OCI-LY1 (cell line): Measurements from ENCODE around the gene CCDC181.

Experiments used
- H2AFZ ChIP-seq: fragments of 200-600 bp; sonication (generic), shearing (Covaris generic); 2 replicates; pipeline ENCODE4 v1.6.0; 2014; ENCODE audit warnings: antibody characterized with exemption, mild to moderate bottlenecking, low read length
- H3F3A ChIP-seq: fragments of 200-600 bp; sonication (generic), shearing (Covaris generic); 2 replicates; pipeline ENCODE4 v1.6.0; 2014; ENCODE audit warnings: mild to moderate bottlenecking, antibody characterized with exemption, low read length, moderate library complexity; ENCODE audit not compliant: insufficient read depth
- H3K27ac ChIP-seq: fragments of 200-600 bp; sonication (generic); 2 replicates; pipeline ENCODE4 v1.5.1; 2014; ENCODE audit warnings: low read length, mixed run types, mild to moderate bottlenecking, low read depth; ENCODE audit not compliant: poor library complexity, severe bottlenecking
- H3K27me3 ChIP-seq: fragments of 200-600 bp; sonication (generic); 2 replicates; pipeline ENCODE4 v1.6.0; 2014; ENCODE audit warnings: antibody characterized with exemption, mild to moderate bottlenecking, low read length, moderate library complexity; ENCODE audit not compliant: insufficient read depth
- H3K36me3 ChIP-seq: fragments of 200-600 bp; sonication (generic); 2 replicates; pipeline ENCODE4 v1.6.1; 2014; ENCODE audit warnings: mild to moderate bottlenecking, antibody characterized with exemption, low read length, moderate library complexity, mixed read lengths; ENCODE audit not compliant: insufficient read depth
- H3K4me1 ChIP-seq: fragments of 200-600 bp; sonication (generic); 2 replicates; pipeline ENCODE4 v1.5.1; 2014; ENCODE audit warnings: mild to moderate bottlenecking, low read length, moderate library complexity; ENCODE audit not compliant: insufficient read depth, severe bottlenecking
- H3K4me2 ChIP-seq: fragments of 200-600 bp; sonication (generic), shearing (Covaris generic); 2 replicates; pipeline ENCODE4 v1.6.1; 2014; ENCODE audit warnings: low read length
- H3K4me3 ChIP-seq: fragments of 200-600 bp; sonication (generic); 2 replicates; pipeline ENCODE4 v1.5.1; 2014; ENCODE audit warnings: low read length, low read depth, mild to moderate bottlenecking, mixed read lengths; ENCODE audit not compliant: poor library complexity, severe bottlenecking
- H3K79me2 ChIP-seq: fragments of 200-600 bp; shearing (Covaris generic); 2 replicates; pipeline ENCODE4 v1.6.1; 2016; ENCODE audit warnings: mixed run types, low read length, mixed read lengths; ENCODE audit not compliant: insufficient read depth
- H3K9ac ChIP-seq: fragments of 200-600 bp; sonication (generic), shearing (Covaris generic); 2 replicates; pipeline ENCODE4 v1.6.1; 2014; ENCODE audit warnings: mild to moderate bottlenecking, low read length, mixed read lengths
- H3K9me2 ChIP-seq: fragments of 200-600 bp; sonication (generic), shearing (Covaris generic); 2 replicates; pipeline ENCODE4 v1.6.1; 2014; ENCODE audit warnings: low read depth, mild to moderate bottlenecking, low read length, mixed read lengths
- H3K9me3 ChIP-seq: fragments of 200-600 bp; shearing (Covaris generic); 2 replicates; pipeline ENCODE4 v1.6.1; 2014; ENCODE audit warnings: low read length, mixed read lengths
- H4K20me1 ChIP-seq: fragments of 200-600 bp; sonication (generic), shearing (Covaris generic); 2 replicates; pipeline ENCODE4 v1.6.0; 2016; ENCODE audit warnings: mild to moderate bottlenecking, low read length; ENCODE audit not compliant: insufficient read depth
- EZH2 ChIP-seq: fragments of 200-600 bp; sonication (generic), shearing (Covaris generic); IDR thresholded peaks from 2 replicates; pipeline ENCODE4 v1.8.0; 2017; ENCODE audit warnings: borderline replicate concordance, mixed run types, mild to moderate bottlenecking, antibody characterized with exemption, low read length, moderate library complexity, mixed read lengths
- TF ChIP-seq, protein P1 (sequence below): fragments of 200-600 bp; sonication (generic), shearing (Covaris generic); IDR thresholded peaks from 2 replicates; pipeline ENCODE4 v1.5.1; 2017; ENCODE audit warnings: mild to moderate bottlenecking, antibody characterized with exemption, low read length, moderate library complexity, mixed read lengths

The CCDC181 gene

DNA sequence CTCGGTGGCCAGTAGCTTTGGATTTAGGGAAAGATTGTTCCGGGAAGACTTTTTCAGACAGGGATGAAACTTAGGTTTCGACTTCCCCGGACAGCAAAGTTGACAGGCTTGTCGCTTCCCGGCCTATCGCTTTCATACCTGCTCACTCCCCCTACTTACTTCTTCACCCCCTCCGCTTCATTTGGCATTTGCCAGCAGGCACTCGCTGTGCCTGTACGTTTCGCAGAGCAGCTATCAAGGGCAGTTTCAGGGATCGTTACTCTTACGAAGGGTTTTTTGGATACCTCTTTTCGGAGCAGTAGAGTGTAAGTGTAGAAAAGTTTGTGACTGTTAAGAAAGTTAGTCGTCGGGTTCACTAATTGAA lies 58.9 kb downstream of the CCDC181 start:
- H3K4me1 ChIP-seq = peaks cover 34% of the 10 kb centered on the region
- peak overlapping the region; percentile 90 for H3K9ac ChIP-seq
- peaks cover 15% of the 10 kb centered on the region for H3K79me2 ChIP-seq
- H3K9me2 ChIP-seq = no peaks in the 10 kb centered on the region
- peak overlapping the region; percentile 90 for H3K4me3 ChIP-seq
- H2AFZ ChIP-seq = no peak overlapping the region
- H3F3A ChIP-seq = no peaks in the 10 kb centered on the region
- no peaks in the 10 kb centered on the region for H4K20me1 ChIP-seq
- peak overlapping the region; percentile 86 for H3K4me2 ChIP-seq
- peak overlapping the region; percentile 74 for H3K27ac ChIP-seq
- TF ChIP-seq, protein P1, sequence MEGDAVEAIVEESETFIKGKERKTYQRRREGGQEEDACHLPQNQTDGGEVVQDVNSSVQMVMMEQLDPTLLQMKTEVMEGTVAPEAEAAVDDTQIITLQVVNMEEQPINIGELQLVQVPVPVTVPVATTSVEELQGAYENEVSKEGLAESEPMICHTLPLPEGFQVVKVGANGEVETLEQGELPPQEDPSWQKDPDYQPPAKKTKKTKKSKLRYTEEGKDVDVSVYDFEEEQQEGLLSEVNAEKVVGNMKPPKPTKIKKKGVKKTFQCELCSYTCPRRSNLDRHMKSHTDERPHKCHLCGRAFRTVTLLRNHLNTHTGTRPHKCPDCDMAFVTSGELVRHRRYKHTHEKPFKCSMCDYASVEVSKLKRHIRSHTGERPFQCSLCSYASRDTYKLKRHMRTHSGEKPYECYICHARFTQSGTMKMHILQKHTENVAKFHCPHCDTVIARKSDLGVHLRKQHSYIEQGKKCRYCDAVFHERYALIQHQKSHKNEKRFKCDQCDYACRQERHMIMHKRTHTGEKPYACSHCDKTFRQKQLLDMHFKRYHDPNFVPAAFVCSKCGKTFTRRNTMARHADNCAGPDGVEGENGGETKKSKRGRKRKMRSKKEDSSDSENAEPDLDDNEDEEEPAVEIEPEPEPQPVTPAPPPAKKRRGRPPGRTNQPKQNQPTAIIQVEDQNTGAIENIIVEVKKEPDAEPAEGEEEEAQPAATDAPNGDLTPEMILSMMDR = no peak
- no peak for TF ChIP-seq EZH2
- H3K36me3 ChIP-seq = peaks cover 18% of the 10 kb centered on the region; the same call in 1 of the 2 replicates
- H3K9me3 ChIP-seq = no peaks in the 10 kb centered on the region
- no peaks in the 10 kb centered on the region for H3K27me3 ChIP-seq

DNA sequence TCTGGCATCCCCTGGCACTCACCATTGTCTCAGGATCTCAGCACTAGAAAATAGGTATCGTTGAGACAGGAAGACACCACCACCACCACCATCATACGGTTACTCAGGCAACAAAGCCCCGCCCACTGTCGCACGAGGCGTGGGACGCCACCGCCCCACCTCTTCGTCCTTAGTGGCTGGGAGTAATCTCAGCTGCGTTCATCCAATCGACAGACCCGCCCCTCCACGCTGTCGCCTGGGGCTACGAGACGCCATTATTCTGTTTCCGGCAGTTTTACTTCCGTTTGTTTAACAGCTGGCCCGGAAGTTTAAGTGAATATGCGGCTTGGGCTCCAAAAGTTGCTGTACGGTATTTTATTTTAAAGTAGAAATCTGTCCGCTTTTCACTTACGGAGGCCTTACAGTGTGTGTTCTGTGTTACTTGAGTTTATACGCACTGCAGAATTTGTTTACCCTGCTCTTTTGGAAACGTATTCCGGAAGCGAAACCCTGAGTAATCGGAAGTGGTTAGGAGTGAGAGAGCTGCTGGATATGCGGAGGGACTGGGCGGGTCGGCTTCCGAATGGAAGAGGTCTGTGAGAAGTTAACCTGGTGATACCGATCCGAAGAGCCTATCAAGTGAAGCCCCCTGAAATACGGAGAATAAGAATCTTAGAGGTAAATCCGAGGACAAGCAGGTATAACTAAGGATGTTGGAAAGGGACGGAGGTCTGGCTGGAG lies 59.4 kb downstream of the CCDC181 start, which contains the start of the genes BLZF1 and NME7:
Gene BLZF1, plus strand, starts transcription at position 510 of the 720 bp plus-strand sequence. CDS start 1,328 bp downstream, outside the sequence.
Gene NME7, minus strand, starts transcription at position 112 of the 720 bp plus-strand sequence. Its CDS starts 87 bp downstream, at position 25.
- Histone ChIP-seq H3K27me3 (no peaks in the 10 kb centered on the region), H3K9me2 (no peaks in the 10 kb centered on the region), H3K9me3 (no peaks in the 10 kb centered on the region), H3K27ac (peak within 1 kb of the TSS; percentile 74), H3K4me3 (peak within 1 kb of the TSS; percentile 90), H3K36me3 (peaks cover 18% of the 10 kb centered on the region; the same call in 1 of the 2 replicates), H3K4me1 (peaks cover 34% of the 10 kb centered on the region), H3F3A (no peaks in the 10 kb centered on the region), H2AFZ (peak within 1 kb of the TSS; percentile 42; the same call in 1 of the 2 replicates), H4K20me1 (no peaks in the 10 kb centered on the region), H3K79me2 (peaks cover 15% of the 10 kb centered on the region), H3K9ac (peak within 1 kb of the TSS; percentile 90), H3K4me2 (peak within 1 kb of the TSS; percentile 86)
- TF ChIP-seq EZH2 = no peak
- TF ChIP-seq, protein P1 = no peak

DNA sequence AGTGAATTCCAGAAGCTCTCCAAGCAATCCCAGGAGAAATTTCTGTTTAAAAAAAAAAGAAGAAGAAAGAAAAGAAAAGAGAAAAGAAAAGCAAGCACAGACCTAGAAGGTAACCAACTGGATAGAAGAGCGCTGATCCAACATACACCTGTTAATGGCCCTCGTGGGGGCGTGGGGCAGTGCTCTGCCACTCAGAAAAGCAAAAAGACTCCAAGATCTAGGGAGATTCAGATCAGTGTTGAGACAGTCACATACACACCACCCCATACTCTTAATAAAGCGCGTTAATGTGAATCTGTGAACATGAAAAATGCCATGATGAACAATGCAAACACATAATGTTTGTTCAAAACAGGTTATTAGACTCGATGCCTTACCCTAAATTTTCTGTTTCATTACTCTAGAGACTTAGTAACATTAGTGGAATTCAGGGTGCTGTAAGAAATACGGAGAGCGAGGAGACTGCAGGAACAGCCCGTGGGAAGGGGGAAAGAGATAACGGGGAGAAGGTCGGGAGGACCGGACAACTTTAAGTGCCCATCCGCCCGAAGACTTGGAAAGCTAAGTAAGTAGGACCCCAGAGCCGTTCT lies 60.1 kb downstream of the CCDC181 start:
- Histone ChIP-seq H3K36me3 (peaks cover 18% of the 10 kb centered on the region; the same call in 1 of the 2 replicates), H3K27me3 (no peaks in the 10 kb centered on the region), H3K9ac (peak overlapping the region; percentile 66), H3K4me1 (peaks cover 34% of the 10 kb centered on the region), H3K9me3 (no peaks in the 10 kb centered on the region), H3K4me3 (peak overlapping the region; percentile 90), H3F3A (no peaks in the 10 kb centered on the region), H3K4me2 (peak overlapping the region; percentile 86), H3K9me2 (no peaks in the 10 kb centered on the region), H4K20me1 (no peaks in the 10 kb centered on the region), H3K27ac (no peak overlapping the region), H3K79me2 (peaks cover 15% of the 10 kb centered on the region), H2AFZ (peak overlapping the region; percentile 42; the same call in 1 of the 2 replicates)
- TF ChIP-seq, protein P1 = no peak
- no peak for TF ChIP-seq EZH2
